GM19351 (cell line): ENCODE data around the gene TRIM45.

Experiments used
- ATAC-seq: cut with Tn5 transposase; IDR thresholded peaks from one replicate; pipeline ENCODE4 v1.9.1; 2021; ENCODE audit warnings: mild to moderate bottlenecking, moderate library complexity; ENCODE audit not compliant: unreplicated experiment

TRIM45 gene

DNA sequence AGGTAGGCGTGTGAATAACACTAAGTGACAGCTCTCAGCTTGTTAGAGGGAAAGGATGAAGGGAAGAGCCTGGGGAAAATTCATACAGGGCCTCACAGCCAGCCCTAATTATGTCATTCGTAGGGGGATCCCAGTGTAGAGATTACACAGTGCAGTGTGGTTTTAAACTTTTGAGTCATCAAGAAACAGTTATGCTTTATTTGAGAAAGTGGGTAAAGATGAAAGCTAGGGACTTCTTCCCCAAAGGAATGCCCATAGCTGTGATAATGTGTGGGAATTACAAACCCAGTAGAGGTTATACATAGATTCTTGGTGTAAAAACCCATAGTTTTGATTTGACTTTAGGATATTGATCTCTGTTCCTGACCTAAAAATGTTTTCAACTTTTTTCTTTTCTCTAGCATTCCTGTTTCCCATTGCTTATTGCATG is 59.5 kb downstream of the TRIM45 start:
- peak; percentile 22 for ATAC-seq
